WTC11 (cell line): ENCODE results near the gene GRID2. TPM values are rescaled to one million over a fixed set of nuclear protein-coding genes. Genes with fewer than 3 reads are reported as not detected.

Experiments
- ATAC-seq: fragments of 200-7000 bp; cut with Tn5 transposase; 2 replicates; pipeline ENCODE4 v1.10.0; 2021; ENCODE audit warnings: mild to moderate bottlenecking, moderate library complexity
- CTCF ChIA-PET: fragments of 300-600 bp; sonication (Branson Sonifier 250); formaldehyde crosslinking; loops from one replicate; lab custom pipeline; 2021; ENCODE audit warnings: antibody characterized with exemption; lab: Charles Lee
- POLR2A ChIA-PET: fragments of 350-600 bp; sonication (Branson Sonifier 250); formaldehyde crosslinking; loops from one replicate; lab custom pipeline; 2021; ENCODE audit warnings: antibody characterized with exemption; lab: Charles Lee
- DNase-seq: peaks from one replicate; pipeline ENCODE4 v3.0.0; 2021; ENCODE audit warnings: low spot score
- H3K27ac Mint-ChIP-seq: 2 replicates; pipeline ENCODE4 v1.8.0; 2021; ENCODE audit warnings: mixed read lengths
- H3K27me3 Mint-ChIP-seq: 2 replicates; pipeline ENCODE4 v1.8.0; 2021; ENCODE audit warnings: low read depth, mild to moderate bottlenecking, moderate library complexity, mixed read lengths
- H3K36me3 Mint-ChIP-seq: 2 replicates; pipeline ENCODE4 v1.8.0; 2021; ENCODE audit warnings: mixed read lengths
- H3K4me1 Mint-ChIP-seq: 2 replicates; pipeline ENCODE4 v1.8.0; 2022; ENCODE audit warnings: mixed read lengths
- H3K4me3 Mint-ChIP-seq: 2 replicates; pipeline ENCODE4 v1.8.0; 2021; ENCODE audit warnings: mild to moderate bottlenecking, moderate library complexity, mixed read lengths
- H3K9me3 Mint-ChIP-seq: 2 replicates; pipeline ENCODE4 v1.8.0; 2021; ENCODE audit warnings: mixed read lengths
- AFF4 ChIP-seq: sonication (generic); formaldehyde crosslinking; IDR thresholded peaks from 2 replicates; pipeline ENCODE4 v1.8.1; 2023; ENCODE audit warnings: mild to moderate bottlenecking, missing genetic modification reagents, borderline replicate concordance
- FOXP1 ChIP-seq: sonication (generic); formaldehyde crosslinking; IDR thresholded peaks from 2 replicates; pipeline ENCODE4 v1.8.0; 2022; ENCODE audit warnings: missing genetic modification reagents, mild to moderate bottlenecking, moderate library complexity, borderline replicate concordance
- ZBTB21 ChIP-seq: sonication (generic); formaldehyde crosslinking; IDR thresholded peaks from 2 replicates; pipeline ENCODE4 v1.8.1; 2023; ENCODE audit warnings: mild to moderate bottlenecking, missing genetic modification reagents, borderline replicate concordance
- ZNF138 ChIP-seq: sonication (generic); formaldehyde crosslinking; conservative IDR thresholded peaks from 2 replicates; pipeline ENCODE4 v1.8.1; 2022; ENCODE audit warnings: mild to moderate bottlenecking, moderate library complexity, missing genetic modification reagents
- ZNF263 ChIP-seq: sonication (generic); formaldehyde crosslinking; IDR thresholded peaks from 2 replicates; pipeline ENCODE4 v1.8.1; 2022; ENCODE audit warnings: low read depth, mild to moderate bottlenecking, moderate library complexity, missing genetic modification reagents
- ZNF512 ChIP-seq: sonication (generic); formaldehyde crosslinking; IDR thresholded peaks from 2 replicates; pipeline ENCODE4 v1.8.1; 2022; ENCODE audit warnings: missing genetic modification reagents, borderline replicate concordance
- ZSCAN18 ChIP-seq: fragments of 250-450 bp; sonication (Bioruptor Pico); IDR thresholded peaks from 2 replicates; pipeline ENCODE4 v2.1.2; 2022; ENCODE audit warnings: mild to moderate bottlenecking, moderate library complexity
- total RNA-seq: library from RNA; stranded (reverse); gene quantifications from 3 replicates; pipeline ENCODE4 v1.2.3, GENCODE V29; 2021
- TF ChIP-seq, protein P1 (sequence below): sonication (generic); formaldehyde crosslinking; IDR thresholded peaks from 2 replicates; pipeline ENCODE4 v1.8.0; 2022; ENCODE audit warnings: mild to moderate bottlenecking, missing genetic modification reagents
- TF ChIP-seq, protein P2 (sequence below): sonication (generic); formaldehyde crosslinking; IDR thresholded peaks from 2 replicates; pipeline ENCODE4 v1.8.0; 2023; ENCODE audit warnings: missing genetic modification reagents, mild to moderate bottlenecking, borderline replicate concordance

The GRID2 gene
- total RNA-seq, 1 experiment from 2014 or later, result 26.8 TPM

GRCh38 chr4:92461732-92462131 lies 158.0 kb downstream of the GRID2 start (continued):
- TF ChIP-seq ZBTB21 (CRISPR knock-in tag), result no peak
- TF ChIP-seq ZSCAN18 (CRISPR knock-in tag), result no peak
- TF ChIP-seq, protein P1, sequence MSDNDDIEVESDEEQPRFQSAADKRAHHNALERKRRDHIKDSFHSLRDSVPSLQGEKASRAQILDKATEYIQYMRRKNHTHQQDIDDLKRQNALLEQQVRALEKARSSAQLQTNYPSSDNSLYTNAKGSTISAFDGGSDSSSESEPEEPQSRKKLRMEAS (CRISPR knock-in tag), result no peak
- TF ChIP-seq ZNF263 (CRISPR knock-in tag), result no peak
- TF ChIP-seq ZNF512 (CRISPR knock-in tag), result no peak
- no peak for TF ChIP-seq FOXP1 (CRISPR knock-in tag)

GRCh38 chr4:92477298-92477697 lies 173.5 kb downstream of the GRID2 start:
- ChIA-PET POLR2A (no interaction called here), CTCF (no interaction called here)
- H3K9me3 Mint-ChIP-seq, result no peaks in the 10 kb centered on the region
- no peak for DNase-seq
- TF ChIP-seq FOXP1 (CRISPR knock-in tag) (no peak), ZNF138 (CRISPR knock-in tag) (no peak), ZSCAN18 (CRISPR knock-in tag) (no peak), AFF4 (no peak)
- TF ChIP-seq, protein P2, sequence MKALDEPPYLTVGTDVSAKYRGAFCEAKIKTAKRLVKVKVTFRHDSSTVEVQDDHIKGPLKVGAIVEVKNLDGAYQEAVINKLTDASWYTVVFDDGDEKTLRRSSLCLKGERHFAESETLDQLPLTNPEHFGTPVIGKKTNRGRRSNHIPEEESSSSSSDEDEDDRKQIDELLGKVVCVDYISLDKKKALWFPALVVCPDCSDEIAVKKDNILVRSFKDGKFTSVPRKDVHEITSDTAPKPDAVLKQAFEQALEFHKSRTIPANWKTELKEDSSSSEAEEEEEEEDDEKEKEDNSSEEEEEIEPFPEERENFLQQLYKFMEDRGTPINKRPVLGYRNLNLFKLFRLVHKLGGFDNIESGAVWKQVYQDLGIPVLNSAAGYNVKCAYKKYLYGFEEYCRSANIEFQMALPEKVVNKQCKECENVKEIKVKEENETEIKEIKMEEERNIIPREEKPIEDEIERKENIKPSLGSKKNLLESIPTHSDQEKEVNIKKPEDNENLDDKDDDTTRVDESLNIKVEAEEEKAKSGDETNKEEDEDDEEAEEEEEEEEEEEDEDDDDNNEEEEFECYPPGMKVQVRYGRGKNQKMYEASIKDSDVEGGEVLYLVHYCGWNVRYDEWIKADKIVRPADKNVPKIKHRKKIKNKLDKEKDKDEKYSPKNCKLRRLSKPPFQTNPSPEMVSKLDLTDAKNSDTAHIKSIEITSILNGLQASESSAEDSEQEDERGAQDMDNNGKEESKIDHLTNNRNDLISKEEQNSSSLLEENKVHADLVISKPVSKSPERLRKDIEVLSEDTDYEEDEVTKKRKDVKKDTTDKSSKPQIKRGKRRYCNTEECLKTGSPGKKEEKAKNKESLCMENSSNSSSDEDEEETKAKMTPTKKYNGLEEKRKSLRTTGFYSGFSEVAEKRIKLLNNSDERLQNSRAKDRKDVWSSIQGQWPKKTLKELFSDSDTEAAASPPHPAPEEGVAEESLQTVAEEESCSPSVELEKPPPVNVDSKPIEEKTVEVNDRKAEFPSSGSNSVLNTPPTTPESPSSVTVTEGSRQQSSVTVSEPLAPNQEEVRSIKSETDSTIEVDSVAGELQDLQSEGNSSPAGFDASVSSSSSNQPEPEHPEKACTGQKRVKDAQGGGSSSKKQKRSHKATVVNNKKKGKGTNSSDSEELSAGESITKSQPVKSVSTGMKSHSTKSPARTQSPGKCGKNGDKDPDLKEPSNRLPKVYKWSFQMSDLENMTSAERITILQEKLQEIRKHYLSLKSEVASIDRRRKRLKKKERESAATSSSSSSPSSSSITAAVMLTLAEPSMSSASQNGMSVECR, result no peak
- H3K4me1 Mint-ChIP-seq, result peaks cover 69% of the 10 kb centered on the region
- no peaks in the 10 kb centered on the region for H3K36me3 Mint-ChIP-seq
- no peak overlapping the region for H3K27ac Mint-ChIP-seq
- H3K27me3 Mint-ChIP-seq, result no peaks in the 10 kb centered on the region
- no peak overlapping the region for H3K4me3 Mint-ChIP-seq
- ATAC-seq, result no peak
